PC-9 (cell line): Measurements from ENCODE around the gene USH2A. TPM values are rescaled to one million over a fixed set of nuclear protein-coding genes. Genes with fewer than 3 reads are reported as not detected.

Experiments
- BruUV-seq: library from RNA; stranded (reverse); fragments of 400-500 nt; replicated peaks from 2 replicates; lab custom pipeline; 2021; lab: Mats Ljungman, UMichigan
- CTCF ChIA-PET: fragments of 300-600 bp; sonication (Branson Sonifier 250); formaldehyde crosslinking; loops from one replicate; lab custom pipeline; 2022; ENCODE audit warnings: antibody characterized with exemption; lab: Charles Lee
- POLR2A ChIA-PET: fragments of 300-600 bp; sonication (Branson Sonifier 250); formaldehyde crosslinking; loops from one replicate; lab custom pipeline; 2022; ENCODE audit warnings: antibody characterized with exemption; ENCODE audit not compliant: unreplicated experiment; lab: Charles Lee
- DNase-seq, 2 experiments: peaks; one replicate each; pipeline versions ENCODE4 v3.0.0 to v3.0.0-alpha.2; 2015 to 2022; ENCODE audit warnings: mixed read lengths in 1 of 2
- H2AFZ ChIP-seq: fragments of 200-600 bp; sonication (generic); 2 replicates; pipeline ENCODE4 v1.8.1; 2017; ENCODE audit warnings: antibody characterized with exemption
- H3F3A ChIP-seq: fragments of 200-600 bp; sonication (generic); 2 replicates; pipeline ENCODE4 v1.8.1; 2017; ENCODE audit warnings: antibody characterized with exemption, mild to moderate bottlenecking, low read depth; ENCODE audit not compliant: insufficient read depth
- H3K27ac ChIP-seq: fragments of 200-600 bp; sonication (generic); 2 replicates; pipeline ENCODE4 v1.6.1; 2016; ENCODE audit warnings: mixed run types
- H3K27me3 ChIP-seq: fragments of 200-600 bp; sonication (generic); 2 replicates; pipeline ENCODE4 v1.6.1; 2016; ENCODE audit warnings: low read depth, mixed run types; ENCODE audit not compliant: insufficient read depth
- H3K36me3 ChIP-seq: fragments of 200-600 bp; sonication (generic); 2 replicates; pipeline ENCODE4 v1.6.1; 2016; ENCODE audit warnings: low read depth, mixed run types
- H3K4me1 ChIP-seq: fragments of 200-600 bp; sonication (generic); replicated peaks from 2 replicates; pipeline ENCODE4 v1.6.1; 2016; ENCODE audit warnings: mixed run types; ENCODE audit not compliant: insufficient read depth
- H3K4me2 ChIP-seq: fragments of 200-600 bp; sonication (generic); 2 replicates; pipeline ENCODE4 v1.6.1; 2017; ENCODE audit warnings: mixed run types
- H3K4me3 ChIP-seq: fragments of 200-600 bp; sonication (generic); 2 replicates; pipeline ENCODE4 v1.6.1; 2016; ENCODE audit warnings: mixed run types
- H3K79me2 ChIP-seq: fragments of 200-600 bp; sonication (generic); 2 replicates; pipeline ENCODE4 v1.6.1; 2017; ENCODE audit warnings: low read depth, mixed run types
- H3K9me2 ChIP-seq: fragments of 200-600 bp; sonication (generic); 2 replicates; pipeline ENCODE4 v1.8.1; 2017; ENCODE audit warnings: mild to moderate bottlenecking; ENCODE audit not compliant: insufficient read depth
- H3K9me3 ChIP-seq: fragments of 200-600 bp; sonication (generic); 2 replicates; pipeline ENCODE4 v1.8.1; 2016; ENCODE audit warnings: low read depth; ENCODE audit not compliant: insufficient read depth
- H4K20me1 ChIP-seq: fragments of 200-600 bp; sonication (generic); 2 replicates; pipeline ENCODE4 v1.8.1; 2017; ENCODE audit not compliant: insufficient read depth
- CTCF ChIP-seq: fragments of 200-600 bp; sonication (generic); conservative IDR thresholded peaks from 2 replicates; pipeline ENCODE4 v1.6.1; 2017; ENCODE audit warnings: mixed run types, antibody characterized with exemption, mild to moderate bottlenecking, moderate library complexity
- EZH2 ChIP-seq: fragments of 200-600 bp; sonication (generic); IDR thresholded peaks from 2 replicates; pipeline ENCODE4 v1.8.0; 2017; ENCODE audit warnings: antibody characterized with exemption, low read depth
- intact Hi-C: fragments of 100-400 bp; cut with micrococcal nuclease; formaldehyde crosslinking; loops from one replicate; pipeline ENCODE4 v1.10.0; 2022; ENCODE audit not compliant: unreplicated experiment
- total RNA-seq: library from RNA; stranded (reverse); gene quantifications from 2 replicates; pipeline ENCODE4 v1.2.3, GENCODE V29; 2021

USH2A gene
- total RNA-seq, 1 experiment from 2014 or later, result not detected

GRCh38 chr1:215590779-215591491, 832.3 kb downstream of the USH2A start:
- DNase-seq, result no peak
- peak overlapping the region; percentile 38 for H3K27ac ChIP-seq
- no peaks in the 10 kb centered on the region for H4K20me1 ChIP-seq
- H3K9me2 ChIP-seq, result no peaks in the 10 kb centered on the region
- peaks cover 16% of the 10 kb centered on the region for H3K79me2 ChIP-seq
- no peak overlapping the region for H3K4me3 ChIP-seq
- no peak overlapping the region for H3K4me2 ChIP-seq
- H3K27me3 ChIP-seq, result no peaks in the 10 kb centered on the region
- H3F3A ChIP-seq, result peaks cover 8% of the 10 kb centered on the region; the same call in 1 of the 2 replicates
- POLR2A ChIA-PET, result no interaction called here
- no TSS peak for BruUV-seq
- peaks cover 47% of the 10 kb centered on the region for H3K36me3 ChIP-seq
- H3K4me1 ChIP-seq, result peaks cover 33% of the 10 kb centered on the region
- no peak for TF ChIP-seq CTCF
- no peak for TF ChIP-seq EZH2
- no peak overlapping the region for H2AFZ ChIP-seq
- intact Hi-C loops, result no loop called here
- CTCF ChIA-PET, result interaction anchor here (0.7 kb wide), 1 partner anchor 509 kb away, joined by 3 read pairs; no protein-coding TSS in a partner anchor
- H3K9me3 ChIP-seq, result peaks cover 3% of the 10 kb centered on the region

- BruUV-seq, result no TSS peak
- H3K4me1 ChIP-seq, result peaks cover 29% of the 10 kb centered on the region
- H3K4me2 ChIP-seq, result no peak overlapping the region
- DNase-seq, result no peak
- ChIA-PET POLR2A (no interaction called here), CTCF (no interaction called here)
- peaks cover 3% of the 10 kb centered on the region for H3K9me3 ChIP-seq
- TF ChIP-seq CTCF, result no peak
- TF ChIP-seq EZH2, result no peak
- H3K79me2 ChIP-seq, result peaks cover 17% of the 10 kb centered on the region
- peaks cover 4% of the 10 kb centered on the region; the same call in 1 of the 2 replicates for H3F3A ChIP-seq
- peaks cover 51% of the 10 kb centered on the region for H3K36me3 ChIP-seq
- H2AFZ ChIP-seq, result no peak overlapping the region
- peak overlapping the region; percentile 38; the same call in 1 of the 2 replicates for H3K27ac ChIP-seq
- H4K20me1 ChIP-seq, result no peaks in the 10 kb centered on the region
- H3K4me3 ChIP-seq, result no peak overlapping the region
- no peaks in the 10 kb centered on the region for H3K9me2 ChIP-seq
- intact Hi-C loops, result no loop called here
- H3K27me3 ChIP-seq, result no peaks in the 10 kb centered on the region
Measured at GRCh38 chr1:215589650-215590435, 833.4 kb downstream of the USH2A start.

DNA sequence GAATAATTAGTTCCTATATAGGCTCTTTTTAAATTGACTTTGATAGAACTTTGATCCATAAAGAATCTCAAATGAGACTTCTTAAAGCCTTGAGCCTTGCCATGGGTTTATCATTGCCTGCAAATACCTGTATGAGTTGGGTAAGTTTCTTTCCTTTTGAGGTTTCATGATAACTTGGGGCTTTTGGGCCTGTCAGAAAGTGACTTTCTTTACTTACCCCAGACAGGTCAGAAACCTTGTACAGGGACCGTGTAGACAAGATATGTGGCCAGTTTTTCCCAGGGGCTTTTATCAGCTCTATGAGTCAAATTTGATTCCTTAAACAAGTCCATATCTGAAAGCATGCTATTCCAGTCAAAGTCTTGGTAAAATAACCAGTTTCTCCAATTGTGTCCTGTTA, 838.9 kb downstream of the USH2A start:
- TF ChIP-seq EZH2 (no peak), CTCF (no peak)
- no TSS peak for BruUV-seq

More for the DNA sequence above, 838.9 kb downstream of the USH2A start:
- H3K79me2 ChIP-seq, result peaks cover 11% of the 10 kb centered on the region; the same call in 1 of the 2 replicates
- peaks cover 3% of the 10 kb centered on the region; the same call in 1 of the 2 replicates for H3K9me3 ChIP-seq
- H3F3A ChIP-seq, result peaks cover 31% of the 10 kb centered on the region
- H3K4me1 ChIP-seq, result peaks cover 46% of the 10 kb centered on the region
- ChIA-PET CTCF (no interaction called here), POLR2A (no interaction called here)
- H2AFZ ChIP-seq, result no peak overlapping the region
- DNase-seq, result no peak
- H4K20me1 ChIP-seq, result no peaks in the 10 kb centered on the region
- 0 out of 2 replicates have a peak overlapping the region, but pooled peaks have one; percentile 49 for H3K4me3 ChIP-seq
- H3K9me2 ChIP-seq, result no peaks in the 10 kb centered on the region
- peak overlapping the region; percentile 80 for H3K4me2 ChIP-seq
- no peaks in the 10 kb centered on the region for H3K27me3 ChIP-seq
- intact Hi-C loops, result no loop called here
- H3K36me3 ChIP-seq, result peaks cover 55% of the 10 kb centered on the region
- peak overlapping the region; percentile 91 for H3K27ac ChIP-seq
